Gastrocnemius medialis (tissue), 4 donors: ENCODE data around the gene RAD9A.

Experiments
- CTCF ChIP-seq, 5 experiments: fragments of 450-650 bp in 3 of 5; fragments of 200-600 bp in 2 of 5; sonication (generic) in 2 of 5; IDR thresholded peaks in 4 of 5; conservative IDR thresholded peaks in 1 of 5; 1 replicate in 4 of 5; 2 replicates in 1 of 5; pipeline ENCODE4 v1.5.1; 2016 to 2019; ENCODE audit warnings: antibody characterized with exemption in 5 of 5, mild to moderate bottlenecking in 3 of 5, moderate library complexity in 3 of 5
- POLR2A ChIP-seq, 2 donors: fragments of 450-650 bp; IDR thresholded peaks; one replicate each; pipeline ENCODE4 v1.6.1; 2017; ENCODE audit warnings: antibody characterized with exemption in 2 of 2, mild to moderate bottlenecking in 2 of 2, moderate library complexity in 2 of 2

- no peak for TF ChIP-seq CTCF (IDR thresholded peaks at IDR 0.05 in 4 of 5, conservative IDR thresholded peaks at IDR 0.05 in 1 of 5)
- no peak for TF ChIP-seq POLR2A (IDR thresholded peaks at IDR 0.05)
Observed at GRCh38 chr11:67397986-67398660, 6.3 kb downstream of the RAD9A start.
